HL-60 (cell line): ENCODE data around the gene PRND.

Experiments
- DNase-seq, 2 experiments: peaks; one replicate each; pipeline ENCODE4 v3.0.0-alpha.2; 2010 to 2020; ENCODE audit warnings: low read depth in 1 of 2, low spot score in 1 of 2
- H3K27ac ChIP-seq: fragments of 250-450 bp; sonication (Bioruptor Pico); replicated peaks from 2 replicates; pipeline ENCODE4 v1.5.1; 2020; ENCODE audit warnings: mild to moderate bottlenecking, moderate library complexity
- H3K27me3 ChIP-seq: fragments of 250-450 bp; sonication (Bioruptor Pico); 2 replicates; pipeline ENCODE4 v1.5.1; 2021; ENCODE audit warnings: mild to moderate bottlenecking, moderate library complexity; ENCODE audit not compliant: insufficient read depth, poor library complexity, severe bottlenecking
- H3K4me3 ChIP-seq: replicated peaks from 2 replicates; pipeline ENCODE4 v1.5.1; 2011; ENCODE audit warnings: mild to moderate bottlenecking, control low read depth, low read length; ENCODE audit not compliant: insufficient read depth
- GABPA ChIP-seq: IDR thresholded peaks from 2 replicates; pipeline ENCODE4 v1.6.1; 2012; ENCODE audit warnings: low read depth
- POLR2AphosphoS5 ChIP-seq: IDR thresholded peaks from 2 replicates; pipeline ENCODE4 v1.6.1; 2012; ENCODE audit warnings: low read depth
- SPI1 ChIP-seq: IDR thresholded peaks from 2 replicates; pipeline ENCODE4 v1.6.1; 2012; ENCODE audit warnings: low read depth, mild to moderate bottlenecking, borderline replicate concordance
- TF ChIP-seq, protein P1 (sequence below): IDR thresholded peaks from one replicate; pipeline ENCODE4 v1.5.1; 2011; ENCODE audit warnings: low read length, control low read depth, inconsistent platforms; ENCODE audit not compliant: insufficient read depth
- TF ChIP-seq, protein P2 (sequence below): IDR thresholded peaks from 2 replicates; pipeline ENCODE4 v1.6.1; 2012; ENCODE audit warnings: low read depth; ENCODE audit not compliant: insufficient replicate concordance

The PRND gene

DNA sequence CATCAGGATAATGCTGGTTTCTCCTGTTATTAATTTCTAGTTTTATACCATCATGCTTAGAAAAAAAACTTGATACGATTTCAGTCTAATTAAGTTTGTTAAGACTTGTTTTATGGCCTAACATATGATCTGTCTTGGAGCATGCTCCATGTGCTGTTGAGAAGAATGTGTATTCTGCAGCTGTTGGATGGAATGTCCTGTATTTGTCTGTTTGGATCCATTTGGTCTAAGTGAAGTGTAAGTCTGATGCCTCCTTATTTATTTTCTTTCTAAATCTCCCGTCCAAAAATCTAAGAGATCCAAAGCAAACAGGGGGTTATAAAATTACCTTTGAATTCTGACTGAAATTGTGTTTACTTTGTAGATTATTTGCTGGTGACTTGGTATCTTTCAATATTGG, 30.0 kb upstream of the PRND start:
- DNase-seq, result no peak
- no peak overlapping the region for H3K4me3 ChIP-seq
- no peaks in the 10 kb centered on the region for H3K27me3 ChIP-seq
- TF ChIP-seq GABPA (no peak), POLR2AphosphoS5 (no peak), SPI1 (no peak)
- TF ChIP-seq, protein P1, sequence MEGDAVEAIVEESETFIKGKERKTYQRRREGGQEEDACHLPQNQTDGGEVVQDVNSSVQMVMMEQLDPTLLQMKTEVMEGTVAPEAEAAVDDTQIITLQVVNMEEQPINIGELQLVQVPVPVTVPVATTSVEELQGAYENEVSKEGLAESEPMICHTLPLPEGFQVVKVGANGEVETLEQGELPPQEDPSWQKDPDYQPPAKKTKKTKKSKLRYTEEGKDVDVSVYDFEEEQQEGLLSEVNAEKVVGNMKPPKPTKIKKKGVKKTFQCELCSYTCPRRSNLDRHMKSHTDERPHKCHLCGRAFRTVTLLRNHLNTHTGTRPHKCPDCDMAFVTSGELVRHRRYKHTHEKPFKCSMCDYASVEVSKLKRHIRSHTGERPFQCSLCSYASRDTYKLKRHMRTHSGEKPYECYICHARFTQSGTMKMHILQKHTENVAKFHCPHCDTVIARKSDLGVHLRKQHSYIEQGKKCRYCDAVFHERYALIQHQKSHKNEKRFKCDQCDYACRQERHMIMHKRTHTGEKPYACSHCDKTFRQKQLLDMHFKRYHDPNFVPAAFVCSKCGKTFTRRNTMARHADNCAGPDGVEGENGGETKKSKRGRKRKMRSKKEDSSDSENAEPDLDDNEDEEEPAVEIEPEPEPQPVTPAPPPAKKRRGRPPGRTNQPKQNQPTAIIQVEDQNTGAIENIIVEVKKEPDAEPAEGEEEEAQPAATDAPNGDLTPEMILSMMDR, result no peak
- TF ChIP-seq, protein P2, sequence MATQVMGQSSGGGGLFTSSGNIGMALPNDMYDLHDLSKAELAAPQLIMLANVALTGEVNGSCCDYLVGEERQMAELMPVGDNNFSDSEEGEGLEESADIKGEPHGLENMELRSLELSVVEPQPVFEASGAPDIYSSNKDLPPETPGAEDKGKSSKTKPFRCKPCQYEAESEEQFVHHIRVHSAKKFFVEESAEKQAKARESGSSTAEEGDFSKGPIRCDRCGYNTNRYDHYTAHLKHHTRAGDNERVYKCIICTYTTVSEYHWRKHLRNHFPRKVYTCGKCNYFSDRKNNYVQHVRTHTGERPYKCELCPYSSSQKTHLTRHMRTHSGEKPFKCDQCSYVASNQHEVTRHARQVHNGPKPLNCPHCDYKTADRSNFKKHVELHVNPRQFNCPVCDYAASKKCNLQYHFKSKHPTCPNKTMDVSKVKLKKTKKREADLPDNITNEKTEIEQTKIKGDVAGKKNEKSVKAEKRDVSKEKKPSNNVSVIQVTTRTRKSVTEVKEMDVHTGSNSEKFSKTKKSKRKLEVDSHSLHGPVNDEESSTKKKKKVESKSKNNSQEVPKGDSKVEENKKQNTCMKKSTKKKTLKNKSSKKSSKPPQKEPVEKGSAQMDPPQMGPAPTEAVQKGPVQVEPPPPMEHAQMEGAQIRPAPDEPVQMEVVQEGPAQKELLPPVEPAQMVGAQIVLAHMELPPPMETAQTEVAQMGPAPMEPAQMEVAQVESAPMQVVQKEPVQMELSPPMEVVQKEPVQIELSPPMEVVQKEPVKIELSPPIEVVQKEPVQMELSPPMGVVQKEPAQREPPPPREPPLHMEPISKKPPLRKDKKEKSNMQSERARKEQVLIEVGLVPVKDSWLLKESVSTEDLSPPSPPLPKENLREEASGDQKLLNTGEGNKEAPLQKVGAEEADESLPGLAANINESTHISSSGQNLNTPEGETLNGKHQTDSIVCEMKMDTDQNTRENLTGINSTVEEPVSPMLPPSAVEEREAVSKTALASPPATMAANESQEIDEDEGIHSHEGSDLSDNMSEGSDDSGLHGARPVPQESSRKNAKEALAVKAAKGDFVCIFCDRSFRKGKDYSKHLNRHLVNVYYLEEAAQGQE, result no peak
- H3K27ac ChIP-seq, result no peak overlapping the region

DNA sequence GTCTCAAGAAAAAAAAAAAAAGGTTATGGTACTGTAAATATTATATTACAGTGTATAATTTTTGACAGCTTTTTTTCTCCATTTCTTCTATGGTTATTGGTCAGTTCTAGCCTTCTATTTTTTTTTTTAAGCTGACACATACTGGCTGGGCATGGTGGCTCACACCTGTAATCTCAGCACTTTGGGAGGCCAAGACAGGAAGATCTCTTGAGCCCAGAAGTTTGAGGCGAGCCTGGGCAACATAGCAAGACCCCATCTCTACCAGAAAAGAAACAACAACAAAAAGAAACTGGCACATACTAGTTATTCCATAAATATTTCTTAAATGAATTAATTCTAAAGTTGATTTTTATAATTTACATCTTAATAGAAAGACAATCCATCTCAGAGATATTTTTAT, 27.6 kb upstream of the PRND start:
- no peak overlapping the region for H3K4me3 ChIP-seq
- no peak for DNase-seq
- TF ChIP-seq, protein P1, result no peak
- TF ChIP-seq POLR2AphosphoS5, result no peak
- TF ChIP-seq GABPA, result no peak
- TF ChIP-seq SPI1, result no peak
- TF ChIP-seq, protein P2, result no peak
- H3K27me3 ChIP-seq, result no peaks in the 10 kb centered on the region
- no peak overlapping the region for H3K27ac ChIP-seq

DNA sequence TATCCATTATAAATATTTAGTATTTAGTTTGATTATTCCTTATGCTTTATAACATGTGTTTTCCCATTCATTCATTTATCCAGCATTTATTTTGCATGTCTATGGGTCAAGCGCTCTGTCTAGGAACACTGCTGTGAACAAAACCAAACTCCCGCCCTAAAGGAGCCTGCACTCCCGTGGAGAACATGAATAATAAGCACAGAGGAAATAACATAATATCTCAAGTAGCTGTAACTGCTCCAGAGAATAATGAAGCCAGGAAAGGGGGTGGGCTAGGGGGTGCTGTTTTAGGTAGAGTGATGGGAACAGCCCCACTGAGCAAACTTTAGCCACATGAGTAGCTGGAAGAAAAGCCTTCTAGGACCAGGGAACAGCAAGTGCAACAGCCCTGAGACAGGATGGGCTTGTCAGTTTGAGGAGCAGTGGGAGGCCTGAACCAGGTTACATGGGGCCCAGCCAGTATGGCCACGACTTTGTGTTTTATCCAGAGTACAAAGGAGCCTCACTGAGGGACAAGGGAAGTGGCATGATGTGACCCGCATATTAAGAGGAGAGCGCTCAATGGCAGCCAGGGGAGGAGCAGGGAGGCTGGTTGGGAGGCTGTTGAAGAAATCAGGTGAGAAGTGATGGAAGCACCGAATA, 24.4 kb upstream of the PRND start:
- DNase-seq, result no peak
- H3K27ac ChIP-seq, result no peak overlapping the region
- TF ChIP-seq GABPA (no peak), SPI1 (no peak), POLR2AphosphoS5 (no peak)
- TF ChIP-seq, protein P2, result no peak
- TF ChIP-seq, protein P1, result no peak

More for the DNA sequence above, 24.4 kb upstream of the PRND start:
- Histone ChIP-seq H3K27me3 (no peaks in the 10 kb centered on the region), H3K4me3 (no peak overlapping the region)
